Loucy (cell line): ENCODE results near the gene LUC7L.
"Not testable (repeated sequence)": the region's sequence is repeated elsewhere in the genome, so short reads cannot be mapped to it uniquely, and the experiment has no call there.

ENCODE experiments used
- H2AFZ ChIP-seq: fragments of 200-600 bp; sonication (generic); 2 replicates; pipeline ENCODE4 v1.6.0; 2016; ENCODE audit warnings: antibody characterized with exemption, mild to moderate bottlenecking, low read length, moderate library complexity
- H3F3A ChIP-seq: fragments of 200-600 bp; 2 replicates; pipeline ENCODE4 v1.6.0; 2016; ENCODE audit warnings: antibody characterized with exemption, low read depth, mild to moderate bottlenecking
- H3K27me3 ChIP-seq: fragments of 200-600 bp; sonication (generic); 2 replicates; pipeline ENCODE4 v1.6.1; 2014; ENCODE audit warnings: low read length, mild to moderate bottlenecking; ENCODE audit not compliant: insufficient read depth, poor library complexity, severe bottlenecking
- H3K36me3 ChIP-seq: fragments of 200-600 bp; sonication (generic); 2 replicates; pipeline ENCODE4 v1.6.1; 2016; ENCODE audit warnings: low read length; ENCODE audit not compliant: insufficient read depth
- H3K4me1 ChIP-seq: fragments of 200-600 bp; sonication (generic); 2 replicates; pipeline ENCODE4 v1.5.1; 2014; ENCODE audit warnings: low read length, mild to moderate bottlenecking; ENCODE audit not compliant: insufficient read depth, poor library complexity, severe bottlenecking
- H3K4me2 ChIP-seq: fragments of 200-600 bp; sonication (generic); 2 replicates; pipeline ENCODE4 v1.6.0; 2014; ENCODE audit warnings: antibody characterized with exemption, low read length, low read depth, mild to moderate bottlenecking; ENCODE audit not compliant: poor library complexity, severe bottlenecking
- H3K4me3 ChIP-seq: fragments of 200-600 bp; sonication (generic); 2 replicates; pipeline ENCODE4 v1.5.1; 2014; ENCODE audit warnings: low read length, mild to moderate bottlenecking, mixed read lengths; ENCODE audit not compliant: poor library complexity, severe bottlenecking
- H3K79me2 ChIP-seq: fragments of 200-600 bp; sonication (generic); 2 replicates; pipeline ENCODE4 v1.6.1; 2014; ENCODE audit warnings: low read length; ENCODE audit not compliant: insufficient read depth
- H3K9ac ChIP-seq: fragments of 200-600 bp; sonication (generic); 2 replicates; pipeline ENCODE4 v1.6.0; 2014; ENCODE audit warnings: mild to moderate bottlenecking, low read depth, low read length, moderate library complexity; ENCODE audit not compliant: poor library complexity, severe bottlenecking
- H3K9me2 ChIP-seq: fragments of 200-600 bp; sonication (generic); replicated peaks from 2 replicates; pipeline ENCODE4 v1.6.1; 2016; ENCODE audit warnings: low read depth, low read length, mixed read lengths
- H3K9me3 ChIP-seq: fragments of 200-600 bp; sonication (generic); 2 replicates; pipeline ENCODE4 v1.6.1; 2014; ENCODE audit warnings: mild to moderate bottlenecking, antibody characterized with exemption, low read length, low read depth; ENCODE audit not compliant: insufficient read depth
- H4K20me1 ChIP-seq: fragments of 200-600 bp; sonication (generic); 2 replicates; pipeline ENCODE4 v1.6.0; 2014; ENCODE audit warnings: antibody characterized with exemption, low read length, mild to moderate bottlenecking; ENCODE audit not compliant: insufficient read depth, poor library complexity, severe bottlenecking
- EZH2phosphoT487 ChIP-seq: fragments of 200-600 bp; IDR thresholded peaks from 2 replicates; pipeline ENCODE4 v1.6.1; 2018; ENCODE audit warnings: antibody characterized with exemption, mild to moderate bottlenecking, moderate library complexity, borderline replicate concordance
- TF ChIP-seq, protein P1 (sequence below): fragments of 200-600 bp; sonication (generic); conservative IDR thresholded peaks from 2 replicates; pipeline ENCODE4 v1.5.1; 2014; ENCODE audit warnings: mild to moderate bottlenecking, antibody characterized with exemption, low read length

Gene LUC7L

DNA sequence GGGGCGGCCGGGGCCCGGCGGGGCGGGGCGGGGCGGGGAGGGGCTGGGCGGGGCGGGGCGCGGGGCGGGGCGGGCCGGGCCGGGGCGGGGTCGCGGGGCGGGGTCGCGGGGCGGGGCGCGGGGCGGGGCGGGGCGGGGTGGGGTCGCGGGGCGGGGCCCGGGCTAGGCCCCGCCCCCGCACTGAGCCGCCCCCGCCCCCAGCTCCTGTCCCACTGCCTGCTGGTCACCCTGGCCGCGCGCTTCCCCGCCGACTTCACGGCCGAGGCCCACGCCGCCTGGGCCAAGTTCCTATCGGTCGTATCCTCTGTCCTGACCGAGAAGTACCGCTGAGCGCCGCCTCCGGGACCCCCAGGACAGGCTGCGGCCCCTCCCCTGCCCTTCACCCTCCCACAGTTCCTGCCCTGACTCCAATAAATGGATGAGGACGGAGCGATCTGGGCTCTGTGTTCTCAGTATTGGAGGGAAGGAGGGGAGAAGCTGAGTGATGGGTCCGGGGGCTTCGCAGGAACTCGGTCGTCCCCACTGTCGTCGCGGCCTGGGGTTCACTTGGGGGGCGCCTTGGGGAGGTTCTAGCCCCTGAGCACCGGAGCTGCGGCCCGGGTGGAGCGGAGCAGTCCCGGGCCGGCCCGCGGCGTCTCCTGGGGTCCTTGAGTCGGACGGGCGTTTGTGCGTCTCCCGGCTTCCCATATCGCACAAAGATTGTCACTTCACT is 64.3 kb downstream of the LUC7L start:
- H3K9me2 ChIP-seq, result no peaks in the 10 kb centered on the region
- no peak overlapping the region for H3K4me2 ChIP-seq
- no peaks in the 10 kb centered on the region for H3K9me3 ChIP-seq
- H3K4me1 ChIP-seq, result peaks cover 4% of the 10 kb centered on the region
- H3F3A ChIP-seq, result no peaks in the 10 kb centered on the region
- no peaks in the 10 kb centered on the region for H3K36me3 ChIP-seq
- TF ChIP-seq EZH2phosphoT487, result no peak
- TF ChIP-seq, protein P1, sequence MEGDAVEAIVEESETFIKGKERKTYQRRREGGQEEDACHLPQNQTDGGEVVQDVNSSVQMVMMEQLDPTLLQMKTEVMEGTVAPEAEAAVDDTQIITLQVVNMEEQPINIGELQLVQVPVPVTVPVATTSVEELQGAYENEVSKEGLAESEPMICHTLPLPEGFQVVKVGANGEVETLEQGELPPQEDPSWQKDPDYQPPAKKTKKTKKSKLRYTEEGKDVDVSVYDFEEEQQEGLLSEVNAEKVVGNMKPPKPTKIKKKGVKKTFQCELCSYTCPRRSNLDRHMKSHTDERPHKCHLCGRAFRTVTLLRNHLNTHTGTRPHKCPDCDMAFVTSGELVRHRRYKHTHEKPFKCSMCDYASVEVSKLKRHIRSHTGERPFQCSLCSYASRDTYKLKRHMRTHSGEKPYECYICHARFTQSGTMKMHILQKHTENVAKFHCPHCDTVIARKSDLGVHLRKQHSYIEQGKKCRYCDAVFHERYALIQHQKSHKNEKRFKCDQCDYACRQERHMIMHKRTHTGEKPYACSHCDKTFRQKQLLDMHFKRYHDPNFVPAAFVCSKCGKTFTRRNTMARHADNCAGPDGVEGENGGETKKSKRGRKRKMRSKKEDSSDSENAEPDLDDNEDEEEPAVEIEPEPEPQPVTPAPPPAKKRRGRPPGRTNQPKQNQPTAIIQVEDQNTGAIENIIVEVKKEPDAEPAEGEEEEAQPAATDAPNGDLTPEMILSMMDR, result no peak
- no peak overlapping the region for H3K9ac ChIP-seq
- H3K79me2 ChIP-seq, result no peaks in the 10 kb centered on the region
- H3K4me3 ChIP-seq, result no peak overlapping the region
- H4K20me1 ChIP-seq, result no peaks in the 10 kb centered on the region
- H2AFZ ChIP-seq, result no peak overlapping the region
- H3K27me3 ChIP-seq, result no peaks in the 10 kb centered on the region

DNA sequence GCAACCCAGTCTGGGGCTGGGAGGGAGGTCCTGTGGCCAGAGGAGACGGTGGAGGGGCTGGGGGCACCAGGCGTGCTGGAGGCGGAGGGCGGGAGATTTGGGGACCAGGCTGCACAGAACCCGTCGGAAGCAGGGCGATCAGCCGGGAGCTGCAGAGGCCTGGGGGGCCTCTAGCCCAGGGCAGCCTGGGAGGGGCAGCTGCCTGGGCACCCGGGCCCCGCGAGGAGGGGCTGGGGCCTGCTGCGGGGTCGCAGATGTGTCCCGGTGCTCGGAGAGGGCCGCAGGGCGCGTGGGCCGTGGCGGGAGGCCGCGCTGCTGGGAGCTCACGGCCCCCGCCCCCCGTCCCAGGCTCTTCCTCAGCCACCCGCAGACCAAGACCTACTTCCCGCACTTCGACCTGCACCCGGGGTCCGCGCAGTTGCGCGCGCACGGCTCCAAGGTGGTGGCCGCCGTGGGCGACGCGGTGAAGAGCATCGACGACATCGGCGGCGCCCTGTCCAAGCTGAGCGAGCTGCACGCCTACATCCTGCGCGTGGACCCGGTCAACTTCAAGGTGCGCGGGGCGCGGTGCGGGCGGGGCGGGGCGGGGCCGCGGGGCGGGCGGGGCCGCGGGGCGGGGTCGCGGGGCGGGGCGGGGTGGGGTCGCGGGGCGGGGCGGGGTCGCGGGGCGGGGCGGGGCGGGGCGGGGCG is 65.0 kb downstream of the LUC7L start:
- H3K4me3 ChIP-seq, H3K4me2 ChIP-seq, H2AFZ ChIP-seq, H3K27me3 ChIP-seq, H3K9me2 ChIP-seq, H4K20me1 ChIP-seq, H3K4me1 ChIP-seq, H3K79me2 ChIP-seq, H3K9me3 ChIP-seq, H3K36me3 ChIP-seq, H3F3A ChIP-seq, H3K9ac ChIP-seq: not testable (repeated sequence)

DNA sequence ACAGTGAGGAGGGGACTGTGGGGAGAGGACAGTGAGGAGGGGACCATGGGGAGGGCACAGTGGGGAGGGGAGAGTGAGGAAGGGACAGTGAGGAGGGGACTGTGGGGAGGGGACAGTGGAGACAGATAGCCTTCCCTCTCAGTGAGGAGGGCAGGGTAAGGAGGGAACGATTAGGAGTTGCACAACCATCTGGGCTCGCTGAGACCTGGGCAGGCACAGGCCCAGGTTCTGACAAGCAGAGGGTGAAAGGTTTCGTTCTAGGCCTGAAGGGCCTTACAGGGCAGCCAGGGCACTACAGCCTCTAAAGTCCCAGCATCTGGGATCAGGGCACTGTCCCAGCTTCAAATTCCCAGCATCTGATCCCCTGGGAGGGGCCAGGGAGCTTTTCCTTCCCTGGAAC is 65.6 kb downstream of the LUC7L start:
- not testable (repeated sequence) for H3K9me3 ChIP-seq, H4K20me1 ChIP-seq, H3K9ac ChIP-seq, H3K9me2 ChIP-seq, H3K4me1 ChIP-seq, H3K4me2 ChIP-seq, H3K27me3 ChIP-seq, H2AFZ ChIP-seq, H3K79me2 ChIP-seq, H3K36me3 ChIP-seq, H3F3A ChIP-seq, H3K4me3 ChIP-seq

DNA sequence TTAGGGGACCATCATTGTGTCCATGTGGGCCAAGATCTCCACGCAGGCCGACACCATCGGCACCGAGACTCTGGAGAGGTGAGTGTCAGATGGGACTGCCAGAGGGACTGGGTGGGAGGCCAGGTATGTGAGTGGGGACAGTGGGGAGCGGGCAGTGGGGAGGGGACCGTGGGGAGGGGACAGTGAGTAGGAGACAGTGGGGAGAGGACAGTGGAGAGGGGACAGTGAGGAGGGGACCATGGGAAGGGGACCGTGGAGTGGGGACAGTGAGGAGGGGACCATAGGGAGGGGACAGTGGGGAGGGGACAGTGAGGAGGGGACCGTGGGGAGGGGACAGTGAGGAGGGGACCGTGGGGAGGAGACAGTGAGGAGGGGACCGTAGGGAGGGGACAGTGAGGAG is 66.1 kb downstream of the LUC7L start:
- H3K27me3 ChIP-seq, result not testable (repeated sequence)

More for the DNA sequence above, 66.1 kb downstream of the LUC7L start:
- H3K4me3 ChIP-seq, H4K20me1 ChIP-seq, H3K4me1 ChIP-seq, H2AFZ ChIP-seq, H3K79me2 ChIP-seq, H3K36me3 ChIP-seq, H3K4me2 ChIP-seq, H3F3A ChIP-seq, H3K9me2 ChIP-seq, H3K9ac ChIP-seq, H3K9me3 ChIP-seq: not testable (repeated sequence)
